GM19239 (cell line): ENCODE results near the gene POLR3GL.

Experiments
- DNase-seq: peaks from one replicate; pipeline ENCODE4 v3.0.0; 2011; ENCODE audit warnings: low spot score; ENCODE audit not compliant: insufficient read length
- FAIRE-seq: peaks from 2 replicates; lab custom pipeline; 2011; peaks lifted over from hg19 to GRCh38; lab: Jason Lieb, UNC

The POLR3GL gene

DNA sequence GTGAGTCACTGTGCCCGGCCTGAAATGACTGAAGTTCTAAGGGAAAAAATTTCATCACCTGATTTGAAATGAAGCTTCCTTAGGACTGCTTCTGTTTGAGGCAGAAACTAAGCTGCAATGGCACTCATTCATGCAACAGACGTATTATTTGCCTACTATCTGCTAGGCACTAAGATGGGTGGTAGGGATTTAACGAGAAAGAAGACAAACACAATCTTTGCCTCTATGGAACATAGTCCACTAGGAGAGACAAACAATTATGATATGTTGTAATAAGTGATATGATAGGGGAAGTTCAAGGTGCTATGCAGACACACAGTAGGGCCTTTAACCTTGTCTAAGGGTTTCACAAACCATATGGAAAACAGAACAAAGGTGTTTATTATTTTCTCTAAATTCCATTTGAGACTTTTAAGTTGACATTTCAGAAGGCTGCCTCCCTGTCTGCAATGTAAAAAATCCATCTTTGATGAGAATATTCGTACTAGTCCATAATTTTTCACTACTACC lies 18.0 kb upstream of the POLR3GL start:
- no peak for FAIRE-seq
- DNase-seq = no peak

DNA sequence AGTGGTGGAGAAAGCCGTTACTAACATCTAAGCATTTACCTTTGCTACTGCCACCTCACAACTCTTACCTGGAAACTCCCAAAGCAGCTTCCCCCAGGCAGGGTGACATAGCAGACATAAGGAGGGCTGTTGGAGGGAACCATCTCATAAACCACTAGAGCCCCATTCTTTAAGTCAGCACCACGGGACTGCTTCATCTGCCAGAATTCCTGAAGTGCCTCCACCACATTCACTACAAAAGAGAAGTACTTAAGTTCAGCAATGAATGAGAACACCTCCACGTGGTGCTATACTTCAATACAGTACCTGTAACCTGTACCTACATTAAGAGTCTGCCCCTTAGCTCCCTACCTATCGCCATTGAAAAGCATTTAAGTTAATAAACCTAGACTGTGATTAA lies 16.9 kb upstream of the POLR3GL start:
- DNase-seq (no peak), FAIRE-seq (no peak)

DNA sequence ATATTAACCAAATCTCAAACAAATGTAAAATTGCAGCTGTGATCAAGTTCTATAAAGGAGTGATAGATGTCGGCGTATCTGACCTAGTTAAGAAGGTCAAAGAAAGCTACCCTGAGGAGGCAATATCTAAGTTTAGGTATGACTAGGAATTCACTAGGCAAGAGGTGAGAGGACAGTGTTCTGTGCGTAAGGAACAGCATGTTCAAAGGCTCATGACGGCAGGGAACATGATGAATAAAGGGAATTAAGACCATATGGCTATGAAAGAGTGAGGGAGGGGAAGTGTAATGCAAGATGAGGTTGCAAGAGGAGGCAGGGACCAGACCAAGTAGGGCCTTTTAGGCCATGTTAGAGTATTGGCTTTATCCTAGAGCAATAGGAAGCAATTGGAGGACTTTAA lies 15.3 kb upstream of the POLR3GL start:
- DNase-seq (no peak), FAIRE-seq (no peak)

DNA sequence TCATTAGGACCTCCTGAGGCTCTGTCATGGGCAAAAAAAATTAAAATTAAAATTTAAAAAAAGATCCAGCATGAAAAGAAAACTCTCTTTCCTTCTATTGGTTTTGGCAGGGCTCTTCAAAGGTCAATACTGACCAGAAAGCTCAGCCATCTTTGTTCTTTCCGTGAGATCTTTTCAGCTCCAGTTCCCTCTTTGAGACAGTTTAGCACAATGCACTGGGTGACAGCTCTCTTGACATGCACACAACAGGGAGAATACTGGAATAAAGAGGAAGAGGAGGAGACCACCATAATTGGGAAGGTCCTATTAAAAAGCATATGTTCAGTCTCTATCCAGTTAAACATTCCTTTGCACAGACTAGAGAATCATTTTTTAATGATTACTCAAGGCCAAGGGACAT lies 13.0 kb upstream of the POLR3GL start:
- DNase-seq = no peak
- no peak for FAIRE-seq

DNA sequence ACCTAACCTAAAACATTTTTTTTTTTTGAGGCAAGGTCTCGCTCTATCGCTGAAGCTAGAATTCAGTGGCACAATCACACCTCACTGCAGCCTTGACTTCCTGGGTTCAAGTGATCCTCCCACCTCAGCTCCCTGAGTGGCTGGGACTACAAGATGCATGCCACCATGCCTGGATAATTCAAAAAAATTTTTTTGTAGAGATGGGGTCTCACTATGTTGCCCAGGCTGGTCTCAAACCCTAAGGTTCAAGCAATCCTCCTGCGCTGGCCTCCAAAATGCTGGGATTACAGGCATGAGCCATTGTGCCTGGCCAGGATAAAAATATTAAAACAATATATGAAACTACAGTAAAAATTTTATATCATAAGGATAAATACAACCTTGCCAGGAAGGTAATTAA lies 11.6 kb upstream of the POLR3GL start:
- DNase-seq (no peak), FAIRE-seq (no peak)

- DNase-seq (no peak), FAIRE-seq (no peak)
Observed at GRCh38 chr1:145953861-145954260, 10.6 kb upstream of the POLR3GL start.

DNA sequence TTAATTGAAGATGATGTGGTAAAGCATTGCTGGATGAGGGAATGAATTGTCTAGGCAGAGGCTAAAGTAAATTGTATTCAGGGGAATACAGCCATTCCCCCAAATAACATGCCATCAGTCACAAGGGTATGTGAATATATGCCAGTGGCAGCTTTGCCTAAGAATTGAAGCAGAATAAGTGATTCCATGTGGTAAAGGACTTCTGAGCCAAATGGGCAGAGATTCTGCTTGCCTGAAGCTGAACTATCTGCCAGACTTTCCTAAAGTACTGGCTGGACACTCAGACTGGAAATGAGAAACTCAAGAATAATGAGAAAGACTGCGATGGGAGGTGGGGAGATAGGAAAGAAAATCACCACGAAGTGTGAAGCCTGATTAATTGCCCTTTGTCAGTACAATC lies 9.1 kb upstream of the POLR3GL start:
- no peak for DNase-seq
- no peak for FAIRE-seq

DNA sequence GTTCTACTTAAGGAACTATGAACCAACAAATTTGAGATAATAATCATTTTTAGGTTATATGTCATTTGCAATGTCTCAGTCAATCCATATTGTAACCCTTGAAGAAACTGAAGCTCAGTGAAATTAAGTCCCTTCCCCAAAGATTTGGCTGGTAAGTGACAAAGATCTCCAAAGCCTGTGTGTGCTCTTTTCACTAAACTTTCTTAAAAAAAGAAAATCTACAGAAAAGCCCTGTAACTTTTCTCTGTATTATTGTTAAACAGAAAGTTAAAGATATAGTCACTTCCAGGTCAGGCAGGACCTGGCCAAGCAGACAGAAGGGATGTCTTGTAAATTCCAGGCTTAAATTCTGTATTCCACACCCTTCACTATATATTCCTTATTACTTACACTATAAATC lies 8.1 kb upstream of the POLR3GL start:
- no peak for FAIRE-seq
- DNase-seq = no peak

DNA sequence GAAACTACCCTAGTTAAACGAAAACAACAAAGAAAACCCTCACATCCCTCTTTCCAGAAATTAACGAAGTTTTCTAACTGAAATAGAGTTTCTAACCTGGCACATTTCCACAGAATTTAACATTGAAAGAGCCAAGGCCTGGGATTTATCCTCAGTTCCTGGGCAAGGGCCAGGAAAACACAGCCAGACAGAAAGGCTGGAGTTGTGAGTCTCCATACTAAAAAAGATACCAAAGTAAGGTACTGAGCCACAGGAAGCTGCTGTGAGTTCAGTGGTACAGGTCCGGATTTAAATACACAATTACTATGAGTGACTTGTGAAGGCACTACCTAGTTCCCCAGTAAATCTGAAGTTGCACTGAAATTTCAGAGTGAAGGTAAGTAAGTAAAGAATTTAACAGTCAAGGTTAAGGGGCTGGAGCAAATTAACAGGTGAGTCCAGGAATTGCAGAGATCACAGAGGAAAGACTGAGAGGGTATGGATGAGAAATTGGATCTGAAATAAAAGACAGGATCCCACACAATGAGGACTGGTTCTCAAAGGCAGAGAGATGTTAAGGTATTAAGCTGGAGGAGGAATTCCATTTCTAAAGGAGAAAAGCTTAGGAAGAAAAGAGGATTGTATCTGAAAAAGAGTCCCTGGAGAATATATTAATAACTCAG lies 7.6 kb upstream of the POLR3GL start:
- FAIRE-seq (no peak), DNase-seq (no peak)

- FAIRE-seq = peak; percentile 84
Observed at GRCh38 chr1:145957443-145958319, 6.8 kb upstream of the POLR3GL start, which contains the start of gene LIX1L. TSS of gene LIX1L (minus strand) at chr1:145958017. CDS start at chr1:145957927, 90 bp downstream.

DNA sequence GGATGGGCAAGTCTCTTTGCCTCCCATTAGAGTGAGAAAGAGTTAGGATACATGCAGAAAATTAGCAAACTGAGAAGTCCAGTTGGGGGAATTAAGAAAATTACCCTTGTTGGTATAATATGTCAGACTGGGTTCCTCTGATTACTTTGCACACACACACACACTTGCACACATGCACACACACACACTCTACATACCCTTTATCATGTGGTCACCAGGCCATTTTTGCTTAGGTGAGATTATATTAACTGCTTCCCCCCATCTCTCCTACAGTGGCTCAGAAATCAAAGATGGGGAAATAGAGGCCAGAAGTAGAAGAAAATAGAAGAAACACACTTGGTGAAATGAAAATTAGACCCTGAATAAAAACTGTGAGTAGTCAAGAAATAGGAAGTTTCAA lies 5.8 kb upstream of the POLR3GL start:
- DNase-seq (no peak), FAIRE-seq (no peak)

More at GRCh38 chr1:145957443-145958319, 6.8 kb upstream of the POLR3GL start, which contains the start of gene LIX1L:
- peak; percentile 90 for DNase-seq

DNA sequence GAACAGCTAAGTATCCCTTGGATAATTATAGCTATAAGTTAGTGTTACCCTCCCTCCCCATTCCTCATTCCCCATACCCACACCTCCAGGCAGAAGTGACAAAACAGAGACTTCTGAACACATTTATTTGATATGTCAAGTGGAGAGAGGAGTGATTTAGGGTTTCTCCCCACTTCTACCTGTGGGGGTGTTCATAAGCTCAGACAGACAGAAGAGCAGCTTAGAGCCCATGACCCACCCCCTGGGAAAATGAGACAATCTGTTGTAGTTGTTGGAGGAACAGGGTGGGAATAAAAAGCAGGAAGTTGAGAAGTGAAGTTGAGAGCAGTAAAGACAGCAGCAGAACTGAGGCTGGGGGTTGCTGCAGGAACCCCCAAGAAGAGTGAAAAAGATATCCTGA lies 5.2 kb upstream of the POLR3GL start:
- no peak for DNase-seq
- FAIRE-seq = no peak

GRCh38 chr1:145959957-145960467 lies 4.5 kb upstream of the POLR3GL start:
- DNase-seq = no peak
- no peak for FAIRE-seq

DNA sequence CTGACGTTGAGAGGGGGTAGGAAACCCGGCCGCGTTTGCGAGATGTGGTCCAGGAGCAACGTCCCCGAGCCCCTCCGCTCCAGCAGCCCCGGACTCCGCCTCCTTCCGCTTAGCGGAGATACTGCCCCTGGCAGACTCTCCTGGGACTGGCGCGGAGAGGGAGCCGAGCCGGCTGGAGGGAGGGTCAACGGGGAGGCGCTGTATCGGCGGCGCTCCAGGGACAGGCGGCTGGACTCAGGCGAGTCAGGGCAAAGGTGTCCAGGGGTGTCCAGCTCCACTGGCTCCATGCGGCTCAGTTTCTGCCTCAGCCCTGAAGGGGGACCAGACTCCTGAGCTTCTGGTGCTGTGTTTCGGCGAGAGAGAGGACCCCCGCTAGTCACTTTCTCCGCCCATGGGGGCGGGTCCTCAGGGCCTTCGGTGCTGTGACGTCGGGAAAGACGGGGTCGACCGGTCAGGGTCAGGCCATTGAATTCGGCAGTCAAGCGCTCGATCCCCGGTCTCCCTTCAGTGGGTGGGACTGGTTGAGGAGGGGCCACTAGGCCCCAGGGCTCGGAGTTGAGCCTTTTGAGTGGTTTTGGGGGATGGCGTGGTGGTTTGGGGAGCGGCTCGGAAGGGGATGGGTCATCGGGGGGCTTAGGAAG lies 3.9 kb upstream of the POLR3GL start:
- DNase-seq (no peak), FAIRE-seq (peak; percentile 4)

- no peak for DNase-seq
Observed at GRCh38 chr1:145961109-145961424, 3.4 kb upstream of the POLR3GL start.

GRCh38 chr1:145961425-145962156 lies 2.9 kb upstream of the POLR3GL start:
- peak; percentile 53 for FAIRE-seq
- DNase-seq = no peak

More at GRCh38 chr1:145961109-145961424, 3.4 kb upstream of the POLR3GL start:
- FAIRE-seq = no peak

- FAIRE-seq = no peak
- DNase-seq = no peak
Observed at GRCh38 chr1:145962157-145963102, 2.1 kb upstream of the POLR3GL start.

- no peak for DNase-seq
- FAIRE-seq = no peak
Observed at GRCh38 chr1:145963265-145964019, 1.0 kb upstream of the POLR3GL start.
